Measurements from ENCODE around the gene NEDD8.

- TF ChIP-seq POLR2AphosphoS5 (IDR thresholded peaks at IDR 0.05): no peak
- TF ChIP-seq, protein P1, sequence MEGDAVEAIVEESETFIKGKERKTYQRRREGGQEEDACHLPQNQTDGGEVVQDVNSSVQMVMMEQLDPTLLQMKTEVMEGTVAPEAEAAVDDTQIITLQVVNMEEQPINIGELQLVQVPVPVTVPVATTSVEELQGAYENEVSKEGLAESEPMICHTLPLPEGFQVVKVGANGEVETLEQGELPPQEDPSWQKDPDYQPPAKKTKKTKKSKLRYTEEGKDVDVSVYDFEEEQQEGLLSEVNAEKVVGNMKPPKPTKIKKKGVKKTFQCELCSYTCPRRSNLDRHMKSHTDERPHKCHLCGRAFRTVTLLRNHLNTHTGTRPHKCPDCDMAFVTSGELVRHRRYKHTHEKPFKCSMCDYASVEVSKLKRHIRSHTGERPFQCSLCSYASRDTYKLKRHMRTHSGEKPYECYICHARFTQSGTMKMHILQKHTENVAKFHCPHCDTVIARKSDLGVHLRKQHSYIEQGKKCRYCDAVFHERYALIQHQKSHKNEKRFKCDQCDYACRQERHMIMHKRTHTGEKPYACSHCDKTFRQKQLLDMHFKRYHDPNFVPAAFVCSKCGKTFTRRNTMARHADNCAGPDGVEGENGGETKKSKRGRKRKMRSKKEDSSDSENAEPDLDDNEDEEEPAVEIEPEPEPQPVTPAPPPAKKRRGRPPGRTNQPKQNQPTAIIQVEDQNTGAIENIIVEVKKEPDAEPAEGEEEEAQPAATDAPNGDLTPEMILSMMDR (IDR thresholded peaks at IDR 0.05): no peak
- no peak for TF ChIP-seq POLR2A (IDR thresholded peaks at IDR 0.05)
Measured at GRCh38 chr14:24172871-24173281, 59.3 kb downstream of the NEDD8 start.

Data from transverse colon (tissue), 4 donors.